HepG2 (cell line): ENCODE data around the gene RNU1-1. TPM values are rescaled to one million over a fixed set of nuclear protein-coding genes. Genes with fewer than 3 reads are reported as not detected.

Experiments
- polyA plus RNA-seq, 8 experiments: library from polyadenylated mRNA; depleted of rRNA in 3 of 8; stranded (reverse) in 7 of 8; unstranded in 1 of 8; fragments of >200 nt; fragmentation: Illumina TruSeq in 4 of 8; extraction: Trizol in 4 of 8; gene quantifications; 2 replicates each; pipeline versions ENCODE4 v1.2.1 to v1.2.3, GENCODE V29; 2011 to 2016; ENCODE audit warnings: low read depth in 4 of 8, missing spikeins in 1 of 8, mixed read lengths in 1 of 8; ENCODE audit not compliant: insufficient read depth in 1 of 8
- small RNA-seq, 3 experiments: library from RNA; depleted of rRNA; stranded (forward); fragments of <200 nt; gene quantifications; one replicate each; pipeline ENCODE3, GENCODE V24; 2012; ENCODE audit warnings: low read depth in 2 of 3, low replicate concordance in 1 of 3; ENCODE audit not compliant: insufficient read length in 3 of 3, insufficient read depth in 2 of 3
- total RNA-seq, 5 experiments: library from RNA; depleted of rRNA; stranded (reverse); fragments of >200 nt; fragmentation: Illumina TruSeq; extraction: Trizol; gene quantifications; 2 replicates each; pipeline ENCODE4 v1.2.3, GENCODE V29; 2016; ENCODE audit warnings: low read depth in 1 of 5

Gene RNU1-1
- total and polyA plus RNA-seq, 2 of the 13 experiments (the other 11 are each of a cell fraction or from before 2014, with no cell fraction given): under 0.01 to 11,018 TPM

Small RNA genes within 50 kb of the gene (small RNA-seq; reads per million reads assigned to genes)
- gene RNU1-1 (0 to 1.9 (median 0) reads per million in 3 experiments), gene RNU1-6P (0 reads per million in 3 experiments)

Other genes starting within 250 kb of the RNU1-1 start
- gene FBXO42, start 161.8 kb downstream of the RNU1-1 start, total RNA-seq (2016; rRNA removed; fragmentation: Illumina TruSeq; extraction: Trizol): 7.6 and 9.0 TPM in 2 replicates
- gene FBXO42, start 161.8 kb downstream of the RNU1-1 start, polyA plus RNA-seq (2011; rRNA removed): 17.2 and 17.5 TPM in 2 replicates
- 28.5 and 38.6 TPM in 2 replicates for gene SZRD1, start 147.0 kb downstream of the RNU1-1 start, total RNA-seq (2016; rRNA removed; fragmentation: Illumina TruSeq; extraction: Trizol)
- 41.4 and 49.1 TPM in 2 replicates for gene SZRD1, start 147.0 kb downstream of the RNU1-1 start, polyA plus RNA-seq (2011; rRNA removed)
- gene SPATA21, start 76.9 kb downstream of the RNU1-1 start, total RNA-seq (2016; rRNA removed; fragmentation: Illumina TruSeq; extraction: Trizol): 0.21 and 0.80 TPM in 2 replicates
- 1.4 and 1.8 TPM in 2 replicates for gene SPATA21, start 76.9 kb downstream of the RNU1-1 start, polyA plus RNA-seq (2011; rRNA removed)
- gene NECAP2, start 73.6 kb downstream of the RNU1-1 start, total RNA-seq (2016; rRNA removed; fragmentation: Illumina TruSeq; extraction: Trizol): 52.3 and 62.6 TPM in 2 replicates
- 38.5 and 41.0 TPM in 2 replicates for gene NECAP2, start 73.6 kb downstream of the RNU1-1 start, polyA plus RNA-seq (2011; rRNA removed)
- 35.6 and 36.2 TPM in 2 replicates for gene NBPF1, start 99.3 kb upstream of the RNU1-1 start, total RNA-seq (2016; rRNA removed; fragmentation: Illumina TruSeq; extraction: Trizol)
- 30.3 and 38.8 TPM in 2 replicates for gene NBPF1, start 99.3 kb upstream of the RNU1-1 start, polyA plus RNA-seq (2011; rRNA removed)
- gene RNU1-3, start 152.7 kb upstream of the RNU1-1 start, total RNA-seq (2016; rRNA removed; fragmentation: Illumina TruSeq; extraction: Trizol): 859 and 11,018 TPM in 2 replicates
- gene RNU1-3, start 152.7 kb upstream of the RNU1-1 start, polyA plus RNA-seq (2011; rRNA removed): under 0.01 TPM in 2 replicates
- 859 and 11,018 TPM in 2 replicates for gene RNU1-4, start 226.2 kb upstream of the RNU1-1 start, total RNA-seq (2016; rRNA removed; fragmentation: Illumina TruSeq; extraction: Trizol)
- under 0.01 TPM in 2 replicates for gene RNU1-4, start 226.2 kb upstream of the RNU1-1 start, polyA plus RNA-seq (2011; rRNA removed)